Measurements from ENCODE around the gene TIGD7. TPM values are rescaled to one million over a fixed set of nuclear protein-coding genes. Genes with fewer than 3 reads are reported as not detected.

The TIGD7 gene
- total and polyA plus RNA-seq, 2 of the 13 experiments (the other 11 are each of a cell fraction or from before 2014, with no cell fraction given), result not detected

GRCh38 chr16:3264137-3265036 is 40.8 kb downstream of the TIGD7 start (continued):
- TF ChIP-seq AFF4 (CRISPR knock-in tag; IDR thresholded peaks at IDR 0.05) (no peak), ZNF577 (CRISPR knock-in tag; IDR thresholded peaks at IDR 0.05; ENCODE audit: borderline replicate concordance, low read depth) (no peak), U2AF1 (optimal IDR thresholded peaks at IDR 0.05; ENCODE audit: low read depth, low read length) (no peak), KDM1A (CRISPR knock-in tag; IDR thresholded peaks at IDR 0.05) (no peak), ZNF646 (CRISPR knock-in tag; IDR thresholded peaks at IDR 0.05) (peak; percentile 39; the same call in 1 of the 2 replicates), TFAP4 (IDR thresholded peaks at IDR 0.05; ENCODE audit: borderline replicate concordance, low read depth) (peak; percentile 5; the same call in 1 of the 2 replicates), CTCF (CRISPR knock-in tag; IDR thresholded peaks at IDR 0.05) (peak; percentile 56), ZSCAN12 (CRISPR knock-in tag; IDR thresholded peaks at IDR 0.05) (no peak), NFE2L2 (IDR thresholded peaks at IDR 0.05; ENCODE audit: low read length) (no peak), ZFP36L2 (CRISPR knock-in tag; IDR thresholded peaks at IDR 0.05) (no peak), RARG (CRISPR knock-in tag; IDR thresholded peaks at IDR 0.05; ENCODE audit: low read depth) (no peak), ZNF761 (CRISPR knock-in tag; conservative IDR thresholded peaks at IDR 0.05) (peak; percentile 81), ZNF232 (CRISPR knock-in tag; IDR thresholded peaks at IDR 0.05; ENCODE audit: borderline replicate concordance) (no peak), ZSCAN31 (CRISPR knock-in tag; IDR thresholded peaks at IDR 0.05; ENCODE audit: low read depth) (peak; percentile 49; the same call in 1 of the 2 replicates)

Measured in HepG2 (cell line).